Ovary (tissue), 9 donors: ENCODE measurements around the gene LCLAT1. TPM values are rescaled to one million over a fixed set of nuclear protein-coding genes. Genes with fewer than 3 reads are reported as not detected.

Experiments used
- DNase-seq, 5 donors: peaks; one replicate each; pipeline ENCODE4 v3.0.0-alpha.2; 2019 to 2020
- H3K27ac ChIP-seq, 2 donors: fragments of 200-600 bp; one replicate each; pipeline versions ENCODE4 v1.5.1 to v1.8.0; 2019 to 2022
- H3K27me3 ChIP-seq: fragments of 200-600 bp; one replicate; pipeline ENCODE4 v1.8.0; 2022
- H3K36me3 ChIP-seq: fragments of 200-600 bp; sonication (generic); one replicate; pipeline ENCODE4 v1.5.1; 2019
- H3K4me1 ChIP-seq: one replicate; pipeline ENCODE4 v1.8.1; 2013; ENCODE audit warnings: mild to moderate bottlenecking, moderate library complexity; ENCODE audit not compliant: insufficient read depth
- H3K4me3 ChIP-seq: fragments of 200-600 bp; sonication (generic); one replicate; pipeline ENCODE4 v1.5.1; 2017
- H3K9me3 ChIP-seq, 2 donors: fragments of 200-600 bp in 1 of 2; sonication (generic) in 1 of 2; one replicate each; pipeline versions ENCODE4 v1.5.1 to v1.8.1; 2013 to 2019; ENCODE audit warnings: mild to moderate bottlenecking in 1 of 2, moderate library complexity in 1 of 2
- CTCF ChIP-seq, 3 donors: fragments of 450-650 bp in 2 of 3; fragments of 200-600 bp in 1 of 3; IDR thresholded peaks; one replicate each; pipeline versions ENCODE4 v1.5.1 to v1.8.0; 2016 to 2022; ENCODE audit warnings: antibody characterized with exemption in 3 of 3, mild to moderate bottlenecking in 1 of 3
- EP300 ChIP-seq: sonication (generic); formaldehyde crosslinking; IDR thresholded peaks from one replicate; pipeline ENCODE4 v1.6.1; 2017; ENCODE audit warnings: antibody characterized with exemption
- POLR2A ChIP-seq: fragments of 450-650 bp; IDR thresholded peaks from one replicate; pipeline ENCODE4 v1.6.1; 2017; ENCODE audit warnings: antibody characterized with exemption, mild to moderate bottlenecking, moderate library complexity
- WGBS, 3 donors: extraction: QIAGEN DNeasy Blood & Tissue Kit in 1 of 3; methylation state at CpG; one replicate each; pipeline versions ENCODE4 v1.1.5 to v1.1.7; 2013 to 2017; 5-methylcytosine and 5-hydroxymethylcytosine counted together
- intact Hi-C, 4 donors: fragments of 100-400 bp; cut with DNase I; formaldehyde crosslinking; loops; one replicate each; pipeline versions ENCODE4 v1.11.0 to v1.15.1; 2022 to 2023
- polyA plus RNA-seq, 2 donors: library from polyadenylated mRNA; stranded (reverse); fragments of 200-250 nt in 1 of 2; fragments of 350-450 nt in 1 of 2; fragmentation: Illumina TruSeq in 1 of 2; extraction: RNeasy Lipid Tissue Mini Kit (QIAGEN cat#74804) in 1 of 2; gene quantifications; one replicate each; pipeline ENCODE4 v1.2.3, GENCODE V29; 2013 to 2014
- total RNA-seq, 7 donors: library from RNA; depleted of rRNA in 2 of 7; stranded (reverse); fragments of >200 nt in 2 of 7; fragmentation: NEBNext Ultra II Directional in 3 of 7; extraction: Animal tissue kit (Norgen Biotek cat#: 25700) in 3 of 7; gene quantifications; one replicate each; pipeline versions ENCODE4 v1.1.0 to v1.2.4, GENCODE V29; 2016 to 2023
- donor health status: DM: no; HTN: no; CAD: no; lungs with moderate emphysema.
- donor health status: DM: no; HTN: no; CAD: no.
- donor health status: Bipolar disorder and iron deficiency.
- donor health status: DM: yes; HTN: yes; CAD: no.
- donor health status: DM: no; HTN: no; CAD: no.
- donor health status: DM: yes; HTN: yes; CAD: no.

LCLAT1 gene
- total and polyA plus RNA-seq, 9 donors, result 3.2 to 26.5 (median 22.6) TPM

- WGBS, 3 donors, result 70 to 75% (median 72%) methylated on average over 8 of the region's 8 CpGs
- H3K9me3 ChIP-seq, result no peaks in the 10 kb centered on the region
- intact Hi-C loops, result no loop called here
- no peaks in the 10 kb centered on the region for H3K36me3 ChIP-seq
- TF ChIP-seq POLR2A (no peak), CTCF (IDR thresholded peaks at IDR 0.05) (no peak), EP300 (no peak)
- H3K27ac ChIP-seq, result no peak overlapping the region
- no peaks in the 10 kb centered on the region for H3K27me3 ChIP-seq
- no peaks in the 10 kb centered on the region for H3K4me1 ChIP-seq
- no peak overlapping the region for H3K4me3 ChIP-seq
- DNase-seq, result no peak
Observed at GRCh38 chr2:30427606-30428347, 19.3 kb upstream of the LCLAT1 start.

- Histone ChIP-seq H3K27ac (no peak overlapping the region), H3K36me3 (no peaks in the 10 kb centered on the region), H3K4me3 (no peak overlapping the region), H3K4me1 (no peaks in the 10 kb centered on the region), H3K9me3 (no peaks in the 10 kb centered on the region), H3K27me3 (no peaks in the 10 kb centered on the region)
- no peak for DNase-seq
- intact Hi-C loops, result no loop called here
- WGBS, 3 donors, result 68 to 78% (median 73%) methylated on average over 2 of the region's 2 CpGs
- TF ChIP-seq EP300, result no peak
- TF ChIP-seq POLR2A, result no peak
- TF ChIP-seq CTCF (IDR thresholded peaks at IDR 0.05), result no peak
Observed at GRCh38 chr2:30428348-30428662, 18.7 kb upstream of the LCLAT1 start.

DNA sequence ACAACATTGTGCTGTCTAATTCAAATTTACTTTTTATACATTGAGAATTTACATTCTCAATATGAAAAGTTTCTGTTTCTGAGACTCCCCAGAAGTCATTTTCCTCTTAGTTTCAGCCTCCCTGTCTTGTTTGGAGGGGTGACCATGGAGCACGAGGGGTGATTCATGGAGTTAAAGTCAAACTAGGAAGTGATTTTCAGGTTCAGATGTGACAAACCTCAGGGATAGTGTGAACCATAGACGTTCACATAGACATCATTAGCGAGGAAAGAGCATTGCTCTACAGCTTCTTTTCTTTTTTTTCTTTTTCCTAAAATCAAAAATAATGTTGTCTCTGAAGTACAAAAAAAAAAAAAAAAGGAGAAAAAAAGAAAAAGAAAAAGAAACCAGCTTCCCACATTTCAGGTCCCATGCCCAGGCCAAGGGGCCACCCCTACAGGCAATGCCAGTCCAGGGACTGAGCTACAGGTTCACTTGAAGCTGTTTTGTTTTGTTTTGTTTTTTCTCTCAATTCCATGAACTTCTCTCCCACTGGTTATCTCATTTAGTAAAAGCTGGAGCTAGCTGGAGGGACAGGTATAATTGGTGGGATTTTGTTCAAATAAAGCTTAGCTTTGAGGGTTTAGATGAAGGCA lies 18.1 kb upstream of the LCLAT1 start:
- Histone ChIP-seq H3K4me1 (peaks cover 4% of the 10 kb centered on the region), H3K9me3 (no peaks in the 10 kb centered on the region), H3K36me3 (no peaks in the 10 kb centered on the region), H3K4me3 (no peak overlapping the region), H3K27ac (no peak overlapping the region), H3K27me3 (no peaks in the 10 kb centered on the region)
- intact Hi-C loops, result no loop called here
- TF ChIP-seq CTCF (IDR thresholded peaks at IDR 0.05) (no peak), EP300 (no peak), POLR2A (no peak)
- no peak for DNase-seq
- 85 to 88% (median 86%) methylated on average over 3 of the region's 3 CpGs for WGBS, 3 donors

DNA sequence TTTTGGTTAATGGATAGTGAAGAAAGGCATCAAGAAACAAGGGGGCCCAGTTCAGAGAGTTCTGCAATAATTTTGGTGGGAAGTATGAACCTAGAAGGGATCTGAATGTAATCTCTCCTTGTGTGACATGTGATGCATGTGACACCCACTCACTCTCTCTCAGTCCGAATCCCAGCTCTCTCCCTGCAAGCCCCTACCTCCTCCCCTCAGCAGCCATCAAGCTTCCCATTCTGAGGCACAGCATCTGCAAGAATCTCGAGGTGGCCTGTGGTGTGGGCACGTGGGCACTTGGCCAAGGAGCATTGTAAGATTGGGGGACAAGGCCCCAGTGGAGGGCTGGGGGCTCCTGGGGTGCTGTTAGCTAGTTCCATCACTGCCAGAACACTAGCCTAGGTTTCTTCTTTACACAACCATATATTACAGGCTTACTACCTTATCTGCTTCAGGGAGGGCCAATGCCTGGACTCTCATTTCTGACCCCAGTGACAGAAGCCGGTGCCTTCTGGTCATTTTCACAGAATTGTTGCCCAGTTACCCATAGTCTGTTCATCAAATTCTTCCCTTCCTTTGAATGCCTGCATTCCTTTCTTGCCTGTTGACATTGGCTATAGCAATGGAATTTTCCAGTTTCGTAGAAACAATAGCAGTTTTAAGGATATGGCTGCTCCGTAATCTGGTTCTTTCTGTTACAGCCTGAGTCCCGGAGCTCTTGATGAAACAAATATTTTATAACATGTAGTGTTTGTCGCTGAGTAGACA lies 13.3 kb upstream of the LCLAT1 start:
- Histone ChIP-seq H3K9me3 (no peaks in the 10 kb centered on the region), H3K4me1 (peaks cover 15% of the 10 kb centered on the region), H3K4me3 (no peak overlapping the region), H3K36me3 (no peaks in the 10 kb centered on the region), H3K27me3 (no peaks in the 10 kb centered on the region), H3K27ac (peak overlapping the region in 1 of 2 donors; percentile 13)
- WGBS, 3 donors, result 26 to 45% (median 29%) methylated on average over 8 of the region's 8 CpGs
- TF ChIP-seq POLR2A (no peak), EP300 (no peak), CTCF (IDR thresholded peaks at IDR 0.05) (no peak)
- DNase-seq, result no peak
- intact Hi-C loops, result no loop called here
